ENCODE measurements around the gene ZNF286A. TPM values are rescaled to one million over a fixed set of nuclear protein-coding genes. Genes with fewer than 3 reads are reported as not detected.
"Not testable (repeated sequence)": the region's sequence is repeated elsewhere in the genome, so short reads cannot be mapped to it uniquely, and the experiment has no call there.

Gene ZNF286A
- total RNA-seq, 1 experiment from 2014 or later, result 25.5 TPM

- ATAC-seq; H3K36me3 ChIP-seq (ENCODE audit: control insufficient read depth, insufficient read depth, low read length); CTCF ChIA-PET; DNase-seq (ENCODE audit: low read depth, low spot score); H3K27ac ChIP-seq (ENCODE audit: low read length); intact Hi-C loops (cut with micrococcal nuclease; ENCODE audit: unreplicated experiment); POLR2A ChIA-PET; BruUV-seq (replicated peaks); H3K27me3 ChIP-seq (ENCODE audit: control insufficient read depth, insufficient read depth, low read length); H3K4me1 ChIP-seq (ENCODE audit: control insufficient read depth, insufficient read depth, low read length); H3K9me3 ChIP-seq (ENCODE audit: control insufficient read depth, insufficient read depth, low read depth, low read length); in situ Hi-C loops (cut with HindIII; ENCODE audit: low pct_unique_long_range_greater_than_20kb, low sequenced_read_pairs); H3K4me3 ChIP-seq (ENCODE audit: low read depth in 2 of 2, low read length in 2 of 2): not testable (repeated sequence)
These were observed 69.4 kb downstream of the ZNF286A start for GRCh38 chr17:15768865-15769533.

Other genes with a start within 250 kb of the ZNF286A start
- 2.8 TPM for gene CDRT4, start 232.1 kb upstream of the ZNF286A start, total RNA-seq (2021; ENCODE audit: unreplicated experiment)
- gene TVP23C, start 136.3 kb upstream of the ZNF286A start, total RNA-seq (2021; ENCODE audit: unreplicated experiment), result 6.7 TPM
- gene FBXW10B, start 80.0 kb upstream of the ZNF286A start, total RNA-seq (2021; ENCODE audit: unreplicated experiment), result 0.54 TPM
- 31.7 TPM for gene TRIM16, start 15.4 kb upstream of the ZNF286A start, total RNA-seq (2021; ENCODE audit: unreplicated experiment)
- gene TBC1D26, start 32.5 kb downstream of the ZNF286A start, total RNA-seq (2021; ENCODE audit: unreplicated experiment), result 0.05 TPM
- gene ADORA2B, start 245.4 kb downstream of the ZNF286A start, total RNA-seq (2021; ENCODE audit: unreplicated experiment), result 42.7 TPM